Esophagus muscularis mucosa (tissue), 4 donors: Measurements from ENCODE around the gene WNT16. TPM values are rescaled to one million over a fixed set of nuclear protein-coding genes. Genes with fewer than 3 reads are reported as not detected.
A peak's percentile ranks its signal among the peaks of the same experiment; 100 is the strongest.

Source experiments
- DNase-seq: peaks from one replicate; pipeline ENCODE4 v3.0.0-alpha.2; 2017; ENCODE audit errors: extremely low spot score
- H3K27ac ChIP-seq, 4 donors: fragments of 200-600 bp; sonication (generic); replicated peaks in 1 of 4; 1 replicate in 3 of 4; 2 replicates in 1 of 4; pipeline ENCODE4 v1.5.1; 2016 to 2019; ENCODE audit warnings: mild to moderate bottlenecking in 1 of 4
- H3K27me3 ChIP-seq, 4 donors: fragments of 200-600 bp; sonication (generic); one replicate each; pipeline versions ENCODE4 v1.5.1 to v1.6.0; 2016 to 2019
- H3K36me3 ChIP-seq, 4 donors: fragments of 200-600 bp; sonication (generic); one replicate each; pipeline ENCODE4 v1.5.1; 2016 to 2019
- H3K4me1 ChIP-seq, 4 donors: fragments of 200-600 bp; sonication (generic); one replicate each; pipeline ENCODE4 v1.5.1; 2016 to 2019
- H3K4me3 ChIP-seq, 4 donors: fragments of 200-600 bp; sonication (generic); 1 replicate in 2 of 4; 2 replicates in 2 of 4; pipeline ENCODE4 v1.5.1; 2016 to 2019; ENCODE audit warnings: mild to moderate bottlenecking in 4 of 4, moderate library complexity in 1 of 4
- H3K9me3 ChIP-seq, 4 donors: fragments of 200-600 bp; sonication (generic); 1 replicate in 3 of 4; 2 replicates in 1 of 4; pipeline ENCODE4 v1.5.1; 2016 to 2019
- EP300 ChIP-seq: sonication (generic); formaldehyde crosslinking; IDR thresholded peaks from one replicate; pipeline ENCODE4 v1.6.1; 2017; ENCODE audit warnings: antibody characterized with exemption
- POLR2A ChIP-seq: fragments of 450-650 bp; IDR thresholded peaks from one replicate; pipeline ENCODE4 v1.6.1; 2017; ENCODE audit warnings: antibody characterized with exemption, moderate library complexity, mild to moderate bottlenecking, low read depth
- POLR2AphosphoS5 ChIP-seq, 2 donors: sonication (generic); formaldehyde crosslinking; IDR thresholded peaks; one replicate each; pipeline ENCODE4 v1.6.1; 2017; ENCODE audit warnings: antibody characterized with exemption in 2 of 2
- WGBS: methylation state at CpG from one replicate; pipeline ENCODE4 v1.1.5; 2018; 5-methylcytosine and 5-hydroxymethylcytosine counted together
- intact Hi-C: fragments of 100-400 bp; cut with DNase I; formaldehyde crosslinking; loops from one replicate; pipeline ENCODE4 v1.15.1; 2023
- total RNA-seq, 4 donors: library from RNA; depleted of rRNA; stranded (reverse); fragments of >200 nt; gene quantifications; one replicate each; pipeline versions ENCODE4 v1.1.0 to v1.2.1, GENCODE V29; 2016
- TF ChIP-seq, protein P1 (sequence below), 3 experiments: fragments of 200-600 bp in 2 of 3; fragments of 450-650 bp in 1 of 3; sonication (generic) in 2 of 3; IDR thresholded peaks; one replicate each; pipeline ENCODE4 v1.5.1; 2017 to 2019; ENCODE audit warnings: antibody characterized with exemption in 3 of 3, mild to moderate bottlenecking in 2 of 3, moderate library complexity in 1 of 3

WNT16 gene
- total RNA-seq, 4 donors from 2014 or later, result 0.23 to 0.91 (median 0.33) TPM; not detected in 1

- DNase-seq, result no peak
- H3K27me3 ChIP-seq, result peaks cover 0 to 64% (median 32%) of the 10 kb centered on the region in 4 donors
- 86% methylated on average over 5 of the region's 5 CpGs for WGBS
- TF ChIP-seq EP300 (no peak), POLR2A (no peak), POLR2AphosphoS5 (IDR thresholded peaks at IDR 0.05) (no peak)
- TF ChIP-seq, protein P1, sequence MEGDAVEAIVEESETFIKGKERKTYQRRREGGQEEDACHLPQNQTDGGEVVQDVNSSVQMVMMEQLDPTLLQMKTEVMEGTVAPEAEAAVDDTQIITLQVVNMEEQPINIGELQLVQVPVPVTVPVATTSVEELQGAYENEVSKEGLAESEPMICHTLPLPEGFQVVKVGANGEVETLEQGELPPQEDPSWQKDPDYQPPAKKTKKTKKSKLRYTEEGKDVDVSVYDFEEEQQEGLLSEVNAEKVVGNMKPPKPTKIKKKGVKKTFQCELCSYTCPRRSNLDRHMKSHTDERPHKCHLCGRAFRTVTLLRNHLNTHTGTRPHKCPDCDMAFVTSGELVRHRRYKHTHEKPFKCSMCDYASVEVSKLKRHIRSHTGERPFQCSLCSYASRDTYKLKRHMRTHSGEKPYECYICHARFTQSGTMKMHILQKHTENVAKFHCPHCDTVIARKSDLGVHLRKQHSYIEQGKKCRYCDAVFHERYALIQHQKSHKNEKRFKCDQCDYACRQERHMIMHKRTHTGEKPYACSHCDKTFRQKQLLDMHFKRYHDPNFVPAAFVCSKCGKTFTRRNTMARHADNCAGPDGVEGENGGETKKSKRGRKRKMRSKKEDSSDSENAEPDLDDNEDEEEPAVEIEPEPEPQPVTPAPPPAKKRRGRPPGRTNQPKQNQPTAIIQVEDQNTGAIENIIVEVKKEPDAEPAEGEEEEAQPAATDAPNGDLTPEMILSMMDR (IDR thresholded peaks at IDR 0.05), result no peak
- no peak overlapping the region for H3K27ac ChIP-seq
- H3K4me3 ChIP-seq, result no peak overlapping the region
- H3K4me1 ChIP-seq, result peaks cover 16 to 24% (median 22%) of the 10 kb centered on the region in 4 donors
- no peaks in the 10 kb centered on the region for H3K9me3 ChIP-seq
- H3K36me3 ChIP-seq, result no peaks in the 10 kb centered on the region
- intact Hi-C loops, result no loop called here
Measured at GRCh38 chr7:121327671-121328070, 1.1 kb upstream of the WNT16 start.

- peaks cover 16 to 24% (median 22%) of the 10 kb centered on the region in 4 donors for H3K4me1 ChIP-seq
- peaks cover 0 to 72% (median 32%) of the 10 kb centered on the region in 4 donors for H3K27me3 ChIP-seq
- intact Hi-C loops, result no loop called here
- no peak for TF ChIP-seq POLR2A
- TF ChIP-seq, protein P1 (IDR thresholded peaks at IDR 0.05), result no peak
- no peak for TF ChIP-seq POLR2AphosphoS5 (IDR thresholded peaks at IDR 0.05)
- no peak for TF ChIP-seq EP300
- no peaks in the 10 kb centered on the region for H3K9me3 ChIP-seq
- no peak for DNase-seq
- no peaks in the 10 kb centered on the region for H3K36me3 ChIP-seq
- no peak overlapping the region for H3K27ac ChIP-seq
- peak overlapping the region; percentile 43 to 57 (median 45) for H3K4me3 ChIP-seq
- 2% methylated on average over 40 of the region's 47 CpGs for WGBS
Measured at GRCh38 chr7:121329191-121330052, 622 bp downstream of the WNT16 start.

GRCh38 chr7:121330053-121330833 is 1.4 kb downstream of the WNT16 start:
- H3K27me3 ChIP-seq, result peaks cover 0 to 74% (median 32%) of the 10 kb centered on the region in 4 donors
- intact Hi-C loops, result no loop called here
- 3% methylated on average over 36 of the region's 52 CpGs for WGBS

GRCh38 chr7:121331048-121331447 is 2.2 kb downstream of the WNT16 start:
- intact Hi-C loops, result no loop called here
- Histone ChIP-seq H3K4me3 (no peak overlapping the region), H3K27me3 (peaks cover 0 to 77% (median 32%) of the 10 kb centered on the region in 4 donors), H3K9me3 (no peaks in the 10 kb centered on the region), H3K27ac (no peak overlapping the region), H3K4me1 (peaks cover 16 to 24% (median 22%) of the 10 kb centered on the region in 4 donors), H3K36me3 (no peaks in the 10 kb centered on the region)
- no peak for DNase-seq
- TF ChIP-seq POLR2AphosphoS5 (IDR thresholded peaks at IDR 0.05), result no peak
- no peak for TF ChIP-seq POLR2A
- TF ChIP-seq EP300, result no peak
- TF ChIP-seq, protein P1 (IDR thresholded peaks at IDR 0.05), result no peak
- 86% methylated on average over 4 of the region's 4 CpGs for WGBS

More at GRCh38 chr7:121330053-121330833, 1.4 kb downstream of the WNT16 start:
- no peak for DNase-seq
- Histone ChIP-seq H3K27ac (no peak overlapping the region), H3K9me3 (no peaks in the 10 kb centered on the region), H3K4me3 (peak overlapping the region; percentile 43 to 57 (median 45)), H3K36me3 (no peaks in the 10 kb centered on the region), H3K4me1 (peaks cover 16 to 24% (median 22%) of the 10 kb centered on the region in 4 donors)
- no peak for TF ChIP-seq POLR2AphosphoS5 (IDR thresholded peaks at IDR 0.05)
- TF ChIP-seq, protein P1 (IDR thresholded peaks at IDR 0.05), result no peak
